Activated CD4-positive, alpha-beta T cell treated with anti-CD3 and anti-CD28 coated beads for 48 hours (primary cell): Measurements from ENCODE around the gene PBX3.

Experiments
- DNase-seq: peaks from one replicate; pipeline ENCODE4 v3.0.0-alpha.2; 2020

PBX3 gene

DNA sequence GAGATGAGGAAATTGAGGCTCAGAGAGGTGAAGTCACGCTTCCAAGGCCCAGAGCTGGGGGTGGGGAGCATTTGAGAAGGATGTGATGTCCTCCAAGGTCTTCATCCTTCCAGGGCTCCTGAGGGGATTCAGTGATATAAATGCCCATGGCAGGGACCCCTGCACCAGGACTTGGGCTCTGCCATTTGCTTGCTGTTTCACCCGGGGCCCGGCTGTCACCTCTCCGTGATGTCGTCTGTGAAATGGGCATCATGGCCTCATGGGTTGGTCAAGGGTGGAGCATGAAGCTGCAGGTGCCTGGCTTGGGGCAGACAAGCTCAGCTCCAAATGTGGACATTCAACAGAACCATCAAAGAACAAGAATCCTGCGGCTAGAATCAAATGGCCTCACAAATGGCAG, 253.1 kb downstream of the PBX3 start:
- DNase-seq: no peak

DNA sequence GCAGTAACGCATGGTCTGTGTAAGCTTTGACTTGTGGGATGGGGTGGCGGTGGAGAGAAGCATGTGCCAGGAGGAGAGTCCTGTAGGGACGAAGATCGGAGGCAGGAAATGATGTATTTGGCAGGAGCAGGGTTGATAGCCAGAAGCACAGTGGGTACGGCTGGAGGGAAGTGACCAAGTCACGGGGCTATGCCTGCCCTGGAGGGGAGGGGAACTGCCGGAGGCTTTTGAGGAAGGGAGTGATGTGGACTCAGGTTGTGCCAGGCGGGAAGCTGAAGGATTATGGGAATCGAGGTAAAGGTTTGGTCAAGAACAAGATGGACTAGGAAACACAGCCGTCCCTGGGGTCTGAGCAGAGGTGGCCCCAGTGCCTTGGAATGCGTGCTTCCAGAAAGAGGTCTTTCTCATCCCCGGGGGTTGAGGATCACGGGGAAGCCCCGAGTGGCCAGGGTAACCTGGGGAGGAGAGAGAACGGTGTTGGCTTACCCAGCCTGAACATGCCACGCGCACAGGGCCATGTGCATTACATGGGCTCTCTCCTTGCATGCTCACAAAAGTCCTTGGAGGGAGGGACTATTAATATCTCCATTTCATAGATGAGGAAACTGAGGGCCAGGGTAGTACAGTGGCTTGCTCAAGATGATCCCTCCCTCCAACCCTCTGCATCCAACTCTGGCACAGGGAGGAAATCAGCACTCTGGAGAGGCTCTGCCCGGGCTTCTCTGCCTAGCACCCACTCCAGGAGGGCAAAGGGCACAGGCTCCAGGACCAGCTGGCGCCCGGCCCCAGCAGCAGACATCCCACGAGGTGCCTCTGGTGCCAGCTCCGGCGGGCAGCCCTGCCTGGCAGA, 253.8 kb downstream of the PBX3 start:
- no peak for DNase-seq

DNA sequence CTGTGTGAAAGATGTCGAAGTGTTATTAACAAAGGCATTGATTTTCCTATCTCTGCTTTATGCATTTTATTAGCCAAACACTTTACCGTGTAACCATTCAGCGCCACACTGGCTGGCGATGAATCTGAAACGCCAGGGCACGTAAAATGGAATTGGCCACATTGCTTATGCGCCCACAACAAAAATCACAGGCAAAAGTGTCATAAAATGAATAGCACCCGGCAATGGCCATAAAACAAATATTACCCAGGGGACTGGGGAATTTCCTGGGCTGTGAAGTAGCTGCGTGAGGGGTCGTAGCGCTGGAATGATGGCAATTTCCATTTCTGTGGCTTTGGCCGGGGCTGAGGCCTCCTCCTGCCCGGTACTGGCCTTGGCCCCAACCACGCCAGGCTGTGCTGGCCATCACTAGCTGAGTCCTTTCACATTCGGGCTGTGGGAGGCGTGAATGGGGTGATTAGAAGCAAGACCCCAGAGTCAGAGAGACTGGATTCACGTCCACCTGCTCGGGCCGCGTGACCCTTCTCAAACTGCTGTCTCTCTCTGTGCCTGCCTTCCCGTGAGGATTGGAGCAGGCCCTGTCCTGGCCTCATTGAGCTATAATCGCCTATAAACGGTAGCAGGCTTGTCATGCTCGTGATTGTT, 254.5 kb downstream of the PBX3 start:
- DNase-seq: no peak

DNA sequence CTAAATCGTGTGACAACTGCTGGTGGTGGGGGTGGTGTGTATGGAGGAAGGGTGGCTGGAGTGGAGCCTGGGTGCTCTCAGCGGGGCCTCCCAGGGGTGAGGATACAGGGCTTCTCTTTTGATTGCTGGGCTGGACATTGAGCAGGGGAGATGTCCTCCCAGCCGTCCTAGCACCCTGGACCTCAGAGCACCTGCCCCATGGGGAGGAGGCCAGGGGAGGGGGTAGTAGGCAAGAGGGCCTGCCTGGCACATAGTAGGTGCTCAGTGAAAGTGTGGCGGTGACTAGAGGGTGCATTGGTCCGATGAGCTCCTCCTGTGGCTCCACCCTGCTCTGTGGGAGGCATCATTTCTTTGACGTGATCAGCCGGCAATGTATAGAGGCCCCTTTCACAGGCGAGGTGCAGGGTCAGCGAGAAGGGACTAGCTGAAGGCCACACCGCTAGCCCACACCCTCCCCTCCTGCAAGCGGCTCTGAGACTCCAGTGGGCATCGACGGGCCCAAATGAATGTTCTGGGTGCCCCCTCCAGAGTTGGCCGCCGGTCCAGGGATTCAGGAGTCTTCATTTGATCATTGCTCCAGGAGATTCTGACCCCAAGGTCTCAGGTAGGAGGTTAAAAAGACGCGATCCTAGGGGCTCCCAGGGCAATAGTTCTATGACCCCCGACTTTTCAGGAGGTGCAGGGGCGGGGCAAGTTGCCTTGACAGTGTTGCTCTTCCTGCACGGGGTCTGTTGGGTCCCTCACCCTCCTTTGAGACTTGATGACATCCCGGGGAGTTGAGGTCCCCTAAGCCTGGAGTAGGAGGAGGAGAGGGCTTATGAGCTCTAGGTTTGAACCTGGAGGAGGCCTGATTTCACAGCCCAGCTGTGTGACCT, 255.5 kb downstream of the PBX3 start:
- DNase-seq: no peak

DNA sequence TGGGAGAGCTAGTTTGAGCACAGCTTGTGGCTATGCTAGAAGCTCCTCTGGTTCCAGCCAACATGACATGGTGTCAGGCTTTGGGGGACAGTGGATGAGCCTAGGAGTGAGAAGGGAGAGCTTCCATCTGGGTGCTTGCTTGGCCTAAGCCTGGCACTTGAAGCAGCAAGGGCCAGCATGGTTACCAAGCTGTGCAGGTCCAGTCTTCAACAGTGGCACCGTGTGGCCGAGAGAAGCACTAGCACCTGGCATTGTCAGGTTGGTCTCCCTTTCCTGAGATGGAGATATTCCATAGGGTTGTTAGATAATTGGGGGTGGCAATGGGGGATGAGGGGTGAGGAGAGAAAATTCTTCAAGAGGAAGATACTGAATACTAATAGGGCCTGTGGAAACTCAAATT, 261.9 kb downstream of the PBX3 start:
- peak; percentile 13 for DNase-seq

DNA sequence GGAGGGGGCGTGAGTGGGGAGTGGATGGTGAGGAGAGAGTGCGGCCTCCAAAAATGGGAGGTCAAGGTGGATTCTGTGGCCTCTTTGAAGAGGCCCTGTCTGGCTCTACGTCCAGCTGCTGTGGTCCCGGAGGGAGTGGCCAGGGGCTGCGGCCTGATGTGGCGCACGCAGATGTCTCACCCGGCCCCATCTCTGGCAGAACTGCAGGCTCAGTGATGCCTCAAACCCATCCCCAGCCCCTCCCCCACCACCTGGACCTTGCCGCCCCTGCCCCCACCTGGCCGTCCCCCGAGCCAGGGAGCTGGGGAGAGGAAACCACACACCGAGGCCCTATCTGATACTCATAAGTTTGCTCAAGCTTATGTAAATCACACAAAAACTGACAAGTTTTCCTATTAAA, 267.6 kb downstream of the PBX3 start:
- no peak for DNase-seq

DNA sequence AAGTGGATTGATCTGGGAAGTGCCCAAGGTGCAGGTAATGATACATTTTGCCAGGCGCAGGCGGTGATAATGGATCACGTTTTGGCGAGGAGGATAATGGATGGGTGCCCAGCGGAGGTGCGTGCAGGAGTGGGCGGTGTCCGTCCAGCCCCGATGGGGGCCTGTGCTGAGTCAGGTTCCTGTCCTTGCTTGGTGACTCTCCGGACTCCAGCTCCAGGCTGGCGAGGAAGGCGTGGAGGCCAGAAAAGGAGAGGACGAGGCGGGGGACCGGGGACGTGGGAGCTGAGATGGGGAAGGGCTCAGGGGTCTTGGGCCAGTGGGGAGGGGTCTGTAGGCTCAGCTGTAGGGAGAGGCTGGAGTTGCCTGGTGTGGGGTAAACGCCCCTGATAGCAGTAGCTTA, 268.3 kb downstream of the PBX3 start:
- no peak for DNase-seq

DNA sequence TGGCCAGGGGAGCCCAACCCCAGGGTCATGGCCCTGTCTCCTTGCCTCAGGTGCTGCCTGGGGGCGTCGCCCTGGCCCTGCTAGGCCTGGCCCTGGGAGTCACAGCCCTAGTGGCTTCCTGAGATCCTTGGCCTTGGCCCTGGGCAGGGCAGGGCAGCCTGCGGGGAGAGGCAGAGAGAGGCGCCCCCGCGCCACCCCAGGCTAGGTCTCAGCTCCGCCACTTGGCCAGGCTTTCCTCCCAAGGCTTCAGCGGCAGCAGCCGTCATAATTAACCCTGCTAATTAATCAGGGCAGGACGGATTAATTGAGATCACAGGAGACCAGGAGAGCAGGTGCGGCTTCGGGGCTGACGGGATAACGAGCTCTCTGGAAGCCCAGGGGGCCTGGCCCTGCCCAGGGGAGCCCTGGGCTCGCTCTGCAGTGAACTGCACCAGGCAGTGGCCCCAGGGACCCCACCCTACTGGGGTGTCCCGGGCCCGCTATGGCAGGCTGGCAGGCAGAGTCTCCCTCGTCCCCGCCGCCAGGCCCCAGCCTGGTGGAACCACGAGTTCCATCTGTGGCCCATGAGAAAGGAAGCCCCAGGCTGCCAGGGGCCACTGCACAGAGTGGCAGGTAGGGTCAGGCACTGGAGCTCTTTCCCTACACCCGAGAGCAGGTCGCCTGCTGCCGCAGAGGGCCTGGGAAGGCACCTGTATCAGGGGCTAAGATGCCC, 269.6 kb downstream of the PBX3 start:
- DNase-seq: no peak
